ENCODE measurements around the gene MOB3A. TPM values are rescaled to one million over a fixed set of nuclear protein-coding genes. Genes with fewer than 3 reads are reported as not detected.
A peak's percentile ranks its signal among the peaks of the same experiment; 100 is the strongest.
"Not testable (repeated sequence)": the region's sequence is repeated elsewhere in the genome, so short reads cannot be mapped to it uniquely, and the experiment has no call there.

Gene MOB3A
- total RNA-seq, 6 donors from 2014 or later = 35.4 to 107 (median 60.7) TPM

GRCh38 chr19:2087621-2088100 is 8.5 kb downstream of the MOB3A start:
- peak overlapping the region; percentile 85 to 96 (median 90) for H3K27ac ChIP-seq
- H3K9me3 ChIP-seq = no peaks in the 10 kb centered on the region
- 50 to 76% methylated on average over 12 to 14 of the region's 14 CpGs for WGBS, 2 donors
- TF ChIP-seq EP300 (IDR thresholded peaks at IDR 0.05) (no peak), POLR2AphosphoS5 (IDR thresholded peaks at IDR 0.05) (no peak), POLR2A (IDR thresholded peaks at IDR 0.05) (no peak), CTCF (IDR thresholded peaks at IDR 0.05) (no peak)
- peaks cover 67 to 95% (median 73%) of the 10 kb centered on the region in 4 donors for H3K4me1 ChIP-seq
- DNase-seq (peak; percentile 60 to 82), ATAC-seq (ENCODE audit: low FRiP score in 2 of 2) (peak; percentile 19 to 20)
- peaks cover 0 to 23% (median 7%) of the 10 kb centered on the region in 4 donors for H3K36me3 ChIP-seq
- no peak overlapping the region for H3K4me3 ChIP-seq
- no peaks in the 10 kb centered on the region for H3K27me3 ChIP-seq

- not testable (repeated sequence) for H3K27me3 ChIP-seq; H3K9me3 ChIP-seq; ATAC-seq (ENCODE audit: low FRiP score in 2 of 2); H3K4me3 ChIP-seq; DNase-seq
- 58 to 73% methylated on average over 13 of the region's 13 CpGs for WGBS, 2 donors
- Histone ChIP-seq H3K27ac (peak overlapping the region; percentile 85 to 96 (median 90)), H3K36me3 (peaks cover 0 to 29% (median 11%) of the 10 kb centered on the region in 4 donors), H3K4me1 (peaks cover 70 to 97% (median 75%) of the 10 kb centered on the region in 4 donors)
Observed at GRCh38 chr19:2086695-2087620, 9.2 kb downstream of the MOB3A start.

GRCh38 chr19:2084993-2085720 is 11.0 kb downstream of the MOB3A start:
- Histone ChIP-seq H3K9me3 (no peaks in the 10 kb centered on the region), H3K27me3 (no peaks in the 10 kb centered on the region), H3K4me1 (peaks cover 62 to 97% (median 70%) of the 10 kb centered on the region in 4 donors), H3K36me3 (peaks cover 0 to 43% (median 19%) of the 10 kb centered on the region in 4 donors), H3K4me3 (peak overlapping the region in 3 of 4 donors; percentile 27 to 51 (median 45)), H3K27ac (peak overlapping the region; percentile 85 to 96 (median 90))
- DNase-seq (peak; percentile 85 to 89), ATAC-seq (ENCODE audit: low FRiP score in 2 of 2) (peak; percentile 76 to 83)
- 50 to 84% methylated on average over 22 to 28 of the region's 28 CpGs for WGBS, 2 donors
- no peak for TF ChIP-seq CTCF (IDR thresholded peaks at IDR 0.05)
- peak in 1 of 4 donors; percentile 50 for TF ChIP-seq POLR2A (IDR thresholded peaks at IDR 0.05)
- TF ChIP-seq POLR2AphosphoS5 (IDR thresholded peaks at IDR 0.05) = peak; percentile 86 to 91
- peak in 2 of 4 donors; percentile 47 to 65 for TF ChIP-seq EP300 (IDR thresholded peaks at IDR 0.05)

GRCh38 chr19:2083174-2083854 is 12.8 kb downstream of the MOB3A start:
- peak; percentile 62 to 63 for DNase-seq
- ATAC-seq (ENCODE audit: low FRiP score in 2 of 2) = no peak
- peaks cover 44 to 81% (median 55%) of the 10 kb centered on the region in 4 donors for H3K4me1 ChIP-seq
- no peaks in the 10 kb centered on the region for H3K27me3 ChIP-seq
- H3K36me3 ChIP-seq = peaks cover 5 to 61% (median 36%) of the 10 kb centered on the region in 4 donors
- TF ChIP-seq CTCF (IDR thresholded peaks at IDR 0.05) = no peak
- no peak for TF ChIP-seq POLR2AphosphoS5 (IDR thresholded peaks at IDR 0.05)
- no peak for TF ChIP-seq POLR2A (IDR thresholded peaks at IDR 0.05)
- no peak for TF ChIP-seq EP300 (IDR thresholded peaks at IDR 0.05)
- 68 to 71% methylated on average over 7 to 20 of the region's 20 CpGs for WGBS, 2 donors
- no peaks in the 10 kb centered on the region for H3K9me3 ChIP-seq
- peak overlapping the region; percentile 7 to 51 (median 36) for H3K4me3 ChIP-seq
- peak overlapping the region; percentile 85 to 96 (median 90) for H3K27ac ChIP-seq

All from upper lobe of left lung (tissue), 6 donors.